HCT116 (cell line): ENCODE measurements around the gene PDZD4.

Experiments
- CEBPB ChIP-seq: IDR thresholded peaks from 2 replicates; pipeline ENCODE4 v1.6.1; 2012; ENCODE audit warnings: low read depth
- EZH2phosphoT487 ChIP-seq: fragments of 200-600 bp; IDR thresholded peaks from 2 replicates; pipeline ENCODE4 v1.6.1; 2018; ENCODE audit warnings: antibody characterized with exemption, borderline replicate concordance
- POLR2A ChIP-seq: IDR thresholded peaks from 2 replicates; pipeline ENCODE4 v1.7.0; 2011; ENCODE audit warnings: borderline replicate concordance; ENCODE audit not compliant: insufficient read depth, insufficient read length; ENCODE audit errors: extremely low read depth
- POLR2AphosphoS5 ChIP-seq: IDR thresholded peaks from 2 replicates; pipeline ENCODE4 v1.6.1; 2011; ENCODE audit warnings: mild to moderate bottlenecking, low read depth, low read length, moderate library complexity
- YY1 ChIP-seq: IDR thresholded peaks from 2 replicates; pipeline ENCODE4 v1.6.1; 2011; ENCODE audit warnings: low read length, low read depth, moderate library complexity, mild to moderate bottlenecking; ENCODE audit not compliant: insufficient replicate concordance; ENCODE audit errors: extremely low read depth
- ZNF274 ChIP-seq: fragments of 200-500 bp; sonication (Bioruptor generic); IDR thresholded peaks from 2 replicates; pipeline ENCODE4 v1.6.1; 2014; ENCODE audit warnings: mild to moderate bottlenecking, low read depth, low read length, inconsistent platforms
- TF ChIP-seq, protein P1 (sequence below), 3 experiments: fragments of 200-600 bp in 1 of 3; sonication (generic) in 1 of 3; IDR thresholded peaks in 2 of 3; conservative IDR thresholded peaks in 1 of 3; 2 replicates each; pipeline ENCODE4 v1.5.1; 2012 to 2017; ENCODE audit warnings: low read depth in 2 of 3, low read length in 2 of 3, antibody characterized with exemption in 1 of 3, borderline replicate concordance in 1 of 3, control low read depth in 1 of 3, mild to moderate bottlenecking in 1 of 3, mixed read lengths in 1 of 3, mixed run types in 1 of 3, moderate library complexity in 1 of 3; ENCODE audit not compliant: insufficient read depth in 1 of 3
- TF ChIP-seq, protein P2 (sequence below): IDR thresholded peaks from 2 replicates; pipeline ENCODE4 v1.6.1; 2012; ENCODE audit warnings: low read depth
- TF ChIP-seq, protein P3 (sequence below): IDR thresholded peaks from 2 replicates; pipeline ENCODE4 v1.6.1; 2011; ENCODE audit warnings: mild to moderate bottlenecking, low read length, moderate library complexity; ENCODE audit not compliant: insufficient replicate concordance; ENCODE audit errors: extremely low read depth

DNA sequence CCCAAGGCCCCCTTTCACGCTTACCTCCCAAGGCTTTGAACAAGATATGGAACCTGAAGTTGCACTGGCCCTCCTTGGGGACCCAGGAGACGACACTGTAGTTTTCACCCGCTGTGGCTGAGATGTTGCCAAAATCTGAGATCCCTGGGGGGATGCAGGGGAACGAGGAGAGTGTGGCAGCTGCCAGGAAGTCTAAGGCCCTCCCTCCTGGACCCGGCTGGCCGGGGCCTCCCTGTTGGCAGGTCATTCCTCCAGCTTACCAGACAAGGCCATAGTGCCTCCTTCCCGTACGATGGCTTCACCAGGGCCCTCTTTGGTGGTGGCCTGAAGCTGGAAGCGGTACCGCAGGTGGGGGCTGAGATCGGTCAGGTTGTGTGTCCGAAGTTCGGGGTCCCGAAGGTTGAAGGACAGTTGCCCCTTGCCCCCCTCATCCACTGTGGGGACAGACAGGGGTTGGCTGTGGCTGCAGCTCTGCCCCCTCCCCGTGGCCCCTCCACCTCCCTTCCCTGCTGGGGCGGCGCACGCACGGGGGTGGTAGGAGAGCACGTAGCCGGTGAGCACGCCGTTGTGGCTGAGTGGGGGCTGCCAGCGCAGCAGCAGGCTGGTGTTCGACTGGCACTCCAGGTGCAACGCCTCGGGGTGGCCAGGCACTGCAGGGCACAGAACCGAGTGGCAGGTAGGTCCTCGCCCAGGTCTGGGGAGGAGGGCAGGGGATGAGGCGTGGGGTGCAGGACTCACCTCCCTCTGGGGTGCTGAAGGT is 34.4 kb upstream of the PDZD4 start:
- no peak for TF ChIP-seq EZH2phosphoT487
- no peak for TF ChIP-seq ZNF274
- TF ChIP-seq POLR2A, result no peak
- no peak for TF ChIP-seq YY1
- TF ChIP-seq, protein P1, sequence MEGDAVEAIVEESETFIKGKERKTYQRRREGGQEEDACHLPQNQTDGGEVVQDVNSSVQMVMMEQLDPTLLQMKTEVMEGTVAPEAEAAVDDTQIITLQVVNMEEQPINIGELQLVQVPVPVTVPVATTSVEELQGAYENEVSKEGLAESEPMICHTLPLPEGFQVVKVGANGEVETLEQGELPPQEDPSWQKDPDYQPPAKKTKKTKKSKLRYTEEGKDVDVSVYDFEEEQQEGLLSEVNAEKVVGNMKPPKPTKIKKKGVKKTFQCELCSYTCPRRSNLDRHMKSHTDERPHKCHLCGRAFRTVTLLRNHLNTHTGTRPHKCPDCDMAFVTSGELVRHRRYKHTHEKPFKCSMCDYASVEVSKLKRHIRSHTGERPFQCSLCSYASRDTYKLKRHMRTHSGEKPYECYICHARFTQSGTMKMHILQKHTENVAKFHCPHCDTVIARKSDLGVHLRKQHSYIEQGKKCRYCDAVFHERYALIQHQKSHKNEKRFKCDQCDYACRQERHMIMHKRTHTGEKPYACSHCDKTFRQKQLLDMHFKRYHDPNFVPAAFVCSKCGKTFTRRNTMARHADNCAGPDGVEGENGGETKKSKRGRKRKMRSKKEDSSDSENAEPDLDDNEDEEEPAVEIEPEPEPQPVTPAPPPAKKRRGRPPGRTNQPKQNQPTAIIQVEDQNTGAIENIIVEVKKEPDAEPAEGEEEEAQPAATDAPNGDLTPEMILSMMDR (IDR thresholded peaks at IDR 0.05 in 2 of 3, conservative IDR thresholded peaks at IDR 0.05 in 1 of 3; ENCODE audit: borderline replicate concordance in 1 of 3, insufficient read depth in 1 of 3, low read depth in 2 of 3, low read length in 2 of 3), result no peak
- TF ChIP-seq POLR2AphosphoS5, result no peak
- TF ChIP-seq, protein P2, sequence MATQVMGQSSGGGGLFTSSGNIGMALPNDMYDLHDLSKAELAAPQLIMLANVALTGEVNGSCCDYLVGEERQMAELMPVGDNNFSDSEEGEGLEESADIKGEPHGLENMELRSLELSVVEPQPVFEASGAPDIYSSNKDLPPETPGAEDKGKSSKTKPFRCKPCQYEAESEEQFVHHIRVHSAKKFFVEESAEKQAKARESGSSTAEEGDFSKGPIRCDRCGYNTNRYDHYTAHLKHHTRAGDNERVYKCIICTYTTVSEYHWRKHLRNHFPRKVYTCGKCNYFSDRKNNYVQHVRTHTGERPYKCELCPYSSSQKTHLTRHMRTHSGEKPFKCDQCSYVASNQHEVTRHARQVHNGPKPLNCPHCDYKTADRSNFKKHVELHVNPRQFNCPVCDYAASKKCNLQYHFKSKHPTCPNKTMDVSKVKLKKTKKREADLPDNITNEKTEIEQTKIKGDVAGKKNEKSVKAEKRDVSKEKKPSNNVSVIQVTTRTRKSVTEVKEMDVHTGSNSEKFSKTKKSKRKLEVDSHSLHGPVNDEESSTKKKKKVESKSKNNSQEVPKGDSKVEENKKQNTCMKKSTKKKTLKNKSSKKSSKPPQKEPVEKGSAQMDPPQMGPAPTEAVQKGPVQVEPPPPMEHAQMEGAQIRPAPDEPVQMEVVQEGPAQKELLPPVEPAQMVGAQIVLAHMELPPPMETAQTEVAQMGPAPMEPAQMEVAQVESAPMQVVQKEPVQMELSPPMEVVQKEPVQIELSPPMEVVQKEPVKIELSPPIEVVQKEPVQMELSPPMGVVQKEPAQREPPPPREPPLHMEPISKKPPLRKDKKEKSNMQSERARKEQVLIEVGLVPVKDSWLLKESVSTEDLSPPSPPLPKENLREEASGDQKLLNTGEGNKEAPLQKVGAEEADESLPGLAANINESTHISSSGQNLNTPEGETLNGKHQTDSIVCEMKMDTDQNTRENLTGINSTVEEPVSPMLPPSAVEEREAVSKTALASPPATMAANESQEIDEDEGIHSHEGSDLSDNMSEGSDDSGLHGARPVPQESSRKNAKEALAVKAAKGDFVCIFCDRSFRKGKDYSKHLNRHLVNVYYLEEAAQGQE, result no peak
- TF ChIP-seq, protein P3, sequence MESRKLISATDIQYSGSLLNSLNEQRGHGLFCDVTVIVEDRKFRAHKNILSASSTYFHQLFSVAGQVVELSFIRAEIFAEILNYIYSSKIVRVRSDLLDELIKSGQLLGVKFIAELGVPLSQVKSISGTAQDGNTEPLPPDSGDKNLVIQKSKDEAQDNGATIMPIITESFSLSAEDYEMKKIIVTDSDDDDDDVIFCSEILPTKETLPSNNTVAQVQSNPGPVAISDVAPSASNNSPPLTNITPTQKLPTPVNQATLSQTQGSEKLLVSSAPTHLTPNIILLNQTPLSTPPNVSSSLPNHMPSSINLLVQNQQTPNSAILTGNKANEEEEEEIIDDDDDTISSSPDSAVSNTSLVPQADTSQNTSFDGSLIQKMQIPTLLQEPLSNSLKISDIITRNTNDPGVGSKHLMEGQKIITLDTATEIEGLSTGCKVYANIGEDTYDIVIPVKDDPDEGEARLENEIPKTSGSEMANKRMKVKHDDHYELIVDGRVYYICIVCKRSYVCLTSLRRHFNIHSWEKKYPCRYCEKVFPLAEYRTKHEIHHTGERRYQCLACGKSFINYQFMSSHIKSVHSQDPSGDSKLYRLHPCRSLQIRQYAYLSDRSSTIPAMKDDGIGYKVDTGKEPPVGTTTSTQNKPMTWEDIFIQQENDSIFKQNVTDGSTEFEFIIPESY, result no peak
- TF ChIP-seq CEBPB, result no peak
